ENCODE measurements around the gene HOXA4. TPM values are rescaled to one million over a fixed set of nuclear protein-coding genes. Genes with fewer than 3 reads are reported as not detected.

Gene HOXA4
- total RNA-seq, 1 experiment from 2014 or later, result 2.0 TPM

DNA sequence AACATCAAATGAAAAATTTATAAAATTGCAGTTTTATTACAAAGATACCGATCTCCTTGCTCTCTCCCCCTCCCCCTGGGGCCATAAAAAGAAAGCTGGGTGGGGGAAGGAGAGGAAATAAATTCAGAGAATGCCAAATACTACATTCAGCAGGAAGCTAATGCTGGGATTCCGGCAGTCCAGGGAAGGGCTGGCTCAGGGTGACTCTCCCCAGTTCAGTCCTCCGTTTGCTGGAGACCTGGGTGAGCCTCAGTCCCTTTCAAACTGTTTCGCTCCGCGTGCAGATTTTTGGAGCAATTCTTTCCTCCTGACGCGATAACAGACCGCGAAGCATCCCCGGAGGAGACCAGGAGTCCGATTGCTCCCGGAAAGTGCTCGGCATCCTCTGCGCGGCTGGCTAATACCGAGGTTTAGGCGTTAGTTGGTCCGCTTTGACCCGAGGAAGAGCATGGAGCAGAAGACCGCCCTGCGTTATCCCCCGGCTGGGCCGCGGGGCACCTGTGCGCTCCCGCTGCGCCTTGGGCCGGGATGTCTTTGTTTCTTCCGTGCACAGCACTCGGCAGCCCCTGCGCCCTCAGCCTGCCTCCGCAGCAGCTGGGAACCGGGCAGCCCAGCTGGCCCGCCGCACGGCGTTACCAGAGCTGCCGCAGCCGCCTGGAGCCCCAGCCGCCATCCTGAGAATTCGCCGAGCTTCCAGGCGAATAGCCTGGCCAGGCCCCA is 24.2 kb downstream of the HOXA4 start:
- no peaks in the 10 kb centered on the region for H3K9me2 ChIP-seq (ENCODE audit: insufficient read depth)
- ChIA-PET CTCF (no interaction called here), RAD21 (ENCODE audit: low non-redundant PET in 1 of 2, low total read pairs in 2 of 2, uncharacterized antibody in 2 of 2, unreplicated experiment in 2 of 2) (no interaction called here), POLR2A (no interaction called here)
- ATAC-seq (no peak), DNase-seq (ENCODE audit: low read depth, low spot score) (no peak)
- BruUV-seq (replicated peaks), result no TSS peak
- intact Hi-C loops (cut with micrococcal nuclease), result no loop called here
- peaks cover 9 to 10% of the 10 kb centered on the region in 2 experiments for H3K4me1 ChIP-seq (ENCODE audit: control insufficient read depth in 1 of 2, insufficient read depth in 2 of 2, low read length in 2 of 2)
- no peaks in the 10 kb centered on the region for H3K9me3 ChIP-seq (ENCODE audit: control insufficient read depth in 1 of 2, insufficient read depth in 1 of 2, low read depth in 1 of 2, low read length in 2 of 2)
- no peak overlapping the region for H3K4me3 ChIP-seq (replicated peaks in 1 of 2; ENCODE audit: low read depth in 1 of 2, low read length in 2 of 2)
- H3K36me3 ChIP-seq (ENCODE audit: control insufficient read depth in 1 of 2, insufficient read depth in 2 of 2, low read length in 2 of 2), result no peaks in the 10 kb centered on the region
- no peaks in the 10 kb centered on the region for H4K20me1 ChIP-seq (ENCODE audit: insufficient read depth)
- H3K79me2 ChIP-seq (ENCODE audit: insufficient read depth, low read length), result no peaks in the 10 kb centered on the region
- no peak overlapping the region for H3K4me2 ChIP-seq (ENCODE audit: low read length)
- H2AFZ ChIP-seq (ENCODE audit: low read depth, low read length, poor library complexity, severe bottlenecking), result no peak overlapping the region
- no peak overlapping the region for H3K27ac ChIP-seq (ENCODE audit: low read depth, low read length)
- H3K9ac ChIP-seq (ENCODE audit: low read length), result no peak overlapping the region
- H3K27me3 ChIP-seq (ENCODE audit: insufficient read depth, low read length), result no peaks in the 10 kb centered on the region
- TF ChIP-seq ZFX (IDR thresholded peaks at IDR 0.05) (no peak), ELF1 (IDR thresholded peaks at IDR 0.05; ENCODE audit: borderline replicate concordance, low read depth) (no peak), SRF (IDR thresholded peaks at IDR 0.05; ENCODE audit: low read depth) (no peak), YY1 (IDR thresholded peaks at IDR 0.05; ENCODE audit: extremely low read depth, insufficient replicate concordance, low read depth, low read length) (no peak), ZBTB33 (IDR thresholded peaks at IDR 0.05; ENCODE audit: extremely low read depth, insufficient replicate concordance, low read length) (no peak), EGR1 (IDR thresholded peaks at IDR 0.05; ENCODE audit: low read depth) (no peak), REST (IDR thresholded peaks at IDR 0.05; ENCODE audit: low read depth) (no peak), SP1 (IDR thresholded peaks at IDR 0.05; ENCODE audit: low read depth) (no peak), EZH2 (IDR thresholded peaks at IDR 0.05) (no peak), CBX3 (IDR thresholded peaks at IDR 0.05; ENCODE audit: low read depth) (no peak), CEBPB (IDR thresholded peaks at IDR 0.05; ENCODE audit: low read depth) (no peak), ZNF274 (IDR thresholded peaks at IDR 0.05; ENCODE audit: low read depth, low read length) (no peak), RAD21 (IDR thresholded peaks at IDR 0.05; ENCODE audit: low read depth) (no peak), SIN3A (IDR thresholded peaks at IDR 0.05; ENCODE audit: low read depth) (no peak), TCF7L2 (IDR thresholded peaks at IDR 0.05; ENCODE audit: borderline replicate concordance, extremely low read depth, insufficient read depth, insufficient read length) (no peak), POLR2A (IDR thresholded peaks at IDR 0.05; ENCODE audit: borderline replicate concordance, extremely low read depth, insufficient read depth, insufficient read length) (no peak), FOSL1 (IDR thresholded peaks at IDR 0.05; ENCODE audit: low read depth) (no peak), JUND (IDR thresholded peaks at IDR 0.05) (no peak)
- TF ChIP-seq, protein P1, sequence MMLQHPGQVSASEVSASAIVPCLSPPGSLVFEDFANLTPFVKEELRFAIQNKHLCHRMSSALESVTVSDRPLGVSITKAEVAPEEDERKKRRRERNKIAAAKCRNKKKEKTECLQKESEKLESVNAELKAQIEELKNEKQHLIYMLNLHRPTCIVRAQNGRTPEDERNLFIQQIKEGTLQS (IDR thresholded peaks at IDR 0.05), result no peak
- TF ChIP-seq, protein P2, sequence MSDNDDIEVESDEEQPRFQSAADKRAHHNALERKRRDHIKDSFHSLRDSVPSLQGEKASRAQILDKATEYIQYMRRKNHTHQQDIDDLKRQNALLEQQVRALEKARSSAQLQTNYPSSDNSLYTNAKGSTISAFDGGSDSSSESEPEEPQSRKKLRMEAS (IDR thresholded peaks at IDR 0.05), result no peak
